Hepatocyte (in vitro differentiated cells): Measurements from ENCODE around the gene GFOD1. TPM values are rescaled to one million over a fixed set of nuclear protein-coding genes. Genes with fewer than 3 reads are reported as not detected.

Experiments used
- DNase-seq: peaks from one replicate; pipeline ENCODE4 v3.0.0-alpha.2; 2016; ENCODE audit warnings: low spot score
- H2AFZ ChIP-seq: fragments of 200-600 bp; sonication (generic); 2 replicates; pipeline ENCODE4 v1.6.0; 2016; ENCODE audit warnings: antibody characterized with exemption, mild to moderate bottlenecking
- H3K27ac ChIP-seq: fragments of 200-600 bp; sonication (generic); 2 replicates; pipeline ENCODE4 v1.5.1; 2016; ENCODE audit warnings: mild to moderate bottlenecking
- H3K27me3 ChIP-seq: fragments of 200-600 bp; sonication (generic); 2 replicates; pipeline ENCODE4 v1.6.1; 2016
- H3K36me3 ChIP-seq: fragments of 200-600 bp; sonication (generic); replicated peaks from 2 replicates; pipeline ENCODE4 v1.5.1; 2016; ENCODE audit warnings: low read depth; ENCODE audit not compliant: insufficient read depth
- H3K4me1 ChIP-seq: fragments of 200-600 bp; sonication (generic); 2 replicates; pipeline ENCODE4 v1.5.1; 2016; ENCODE audit warnings: mild to moderate bottlenecking, moderate library complexity; ENCODE audit not compliant: insufficient read depth
- H3K4me2 ChIP-seq: fragments of 200-600 bp; sonication (generic); 2 replicates; pipeline ENCODE4 v1.6.0; 2016
- H3K4me3 ChIP-seq: fragments of 200-600 bp; sonication (generic); 2 replicates; pipeline ENCODE4 v1.5.1; 2016; ENCODE audit warnings: mild to moderate bottlenecking
- H3K79me2 ChIP-seq: fragments of 200-600 bp; sonication (generic); 2 replicates; pipeline ENCODE4 v1.6.0; 2017; ENCODE audit warnings: mild to moderate bottlenecking
- H3K9me2 ChIP-seq: fragments of 200-600 bp; sonication (generic); replicated peaks from 2 replicates; pipeline ENCODE4 v1.6.0; 2017; ENCODE audit warnings: mild to moderate bottlenecking; ENCODE audit not compliant: insufficient read depth
- H3K9me3 ChIP-seq: fragments of 200-600 bp; sonication (generic); 2 replicates; pipeline ENCODE4 v1.5.1; 2016; ENCODE audit warnings: low read depth, mild to moderate bottlenecking
- H4K20me1 ChIP-seq: fragments of 200-600 bp; sonication (generic); 2 replicates; pipeline ENCODE4 v1.6.0; 2016; ENCODE audit warnings: mild to moderate bottlenecking; ENCODE audit not compliant: insufficient read depth, poor library complexity, severe bottlenecking
- EZH2 ChIP-seq: fragments of 200-600 bp; sonication (generic); IDR thresholded peaks from 2 replicates; pipeline ENCODE4 v1.6.1; 2016; ENCODE audit warnings: antibody characterized with exemption, mild to moderate bottlenecking, borderline replicate concordance
- EZH2phosphoT487 ChIP-seq: fragments of 200-600 bp; sonication (generic); IDR thresholded peaks from one replicate; pipeline ENCODE4 v1.6.1; 2018; ENCODE audit warnings: antibody characterized with exemption, mild to moderate bottlenecking, low read depth, moderate library complexity; ENCODE audit not compliant: unreplicated experiment, severe bottlenecking
- WGBS: methylation state at CpG from one replicate; pipeline ENCODE4 v1.1.6; 2016; ENCODE audit warnings: low lambda C conversion rate; ENCODE audit errors: missing lambda C conversion rate; 5-methylcytosine and 5-hydroxymethylcytosine counted together
- polyA plus RNA-seq: library from polyadenylated mRNA; unstranded; fragments of >200 nt; fragmentation: Nextera tagmentation; extraction: Ambion mirVana; gene quantifications from 2 replicates; pipeline ENCODE4 v1.2.1, GENCODE V29; 2016
- total RNA-seq: library from RNA; depleted of rRNA; stranded (reverse); fragments of >200 nt; gene quantifications from 2 replicates; pipeline ENCODE4 v1.2.3, GENCODE V29; 2014
- TF ChIP-seq, protein P1 (sequence below): fragments of 200-600 bp; sonication (generic); IDR thresholded peaks from 2 replicates; pipeline ENCODE4 v1.5.1; 2016; ENCODE audit warnings: antibody characterized with exemption, mild to moderate bottlenecking; ENCODE audit not compliant: poor library complexity

Gene GFOD1
- total and polyA plus RNA-seq, 2 experiments from 2014 or later: 2.8 to 3.5 TPM

DNA sequence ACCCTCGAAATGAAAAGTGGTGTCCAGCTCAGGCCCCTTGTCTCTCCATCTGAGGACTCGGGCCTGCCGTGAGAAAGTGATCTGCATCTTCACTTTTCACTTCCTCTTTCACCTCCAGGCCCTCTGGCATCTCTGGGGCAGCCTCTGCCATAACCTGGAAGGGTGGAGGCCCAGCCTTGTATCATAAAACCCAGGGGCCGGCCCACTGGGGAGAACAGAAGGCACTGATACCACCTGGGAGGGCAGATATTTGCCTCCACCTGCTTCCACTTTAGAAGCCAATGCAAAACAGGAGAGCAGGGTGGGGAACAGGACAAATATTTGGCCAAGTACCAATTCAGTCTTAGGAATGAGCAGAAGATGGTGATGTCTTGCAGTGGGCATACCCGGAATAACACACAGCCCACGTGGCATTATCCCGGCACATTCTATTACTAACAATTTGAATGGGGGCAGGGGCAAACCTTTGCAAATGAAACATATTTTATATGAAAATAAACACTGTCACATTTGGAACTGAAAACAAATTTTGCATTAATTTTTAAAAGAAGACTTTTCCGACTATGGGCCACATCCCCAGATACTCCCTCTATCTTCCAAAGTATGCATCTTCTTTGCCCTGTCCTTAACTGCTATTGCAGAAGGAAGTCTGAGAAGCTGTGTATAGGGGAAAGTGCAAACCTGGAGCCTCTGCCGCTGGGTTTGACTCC lies 89.9 kb downstream of the GFOD1 start:
- no peak overlapping the region for H3K4me2 ChIP-seq
- whole genome bisulfite sequencing: 75% methylated on average over 9 of the region's 9 CpGs
- H3K9me3 ChIP-seq: no peaks in the 10 kb centered on the region
- H3K4me3 ChIP-seq: no peak overlapping the region
- H4K20me1 ChIP-seq: no peaks in the 10 kb centered on the region
- no peak for DNase-seq
- no peak for TF ChIP-seq EZH2phosphoT487
- TF ChIP-seq, protein P1, sequence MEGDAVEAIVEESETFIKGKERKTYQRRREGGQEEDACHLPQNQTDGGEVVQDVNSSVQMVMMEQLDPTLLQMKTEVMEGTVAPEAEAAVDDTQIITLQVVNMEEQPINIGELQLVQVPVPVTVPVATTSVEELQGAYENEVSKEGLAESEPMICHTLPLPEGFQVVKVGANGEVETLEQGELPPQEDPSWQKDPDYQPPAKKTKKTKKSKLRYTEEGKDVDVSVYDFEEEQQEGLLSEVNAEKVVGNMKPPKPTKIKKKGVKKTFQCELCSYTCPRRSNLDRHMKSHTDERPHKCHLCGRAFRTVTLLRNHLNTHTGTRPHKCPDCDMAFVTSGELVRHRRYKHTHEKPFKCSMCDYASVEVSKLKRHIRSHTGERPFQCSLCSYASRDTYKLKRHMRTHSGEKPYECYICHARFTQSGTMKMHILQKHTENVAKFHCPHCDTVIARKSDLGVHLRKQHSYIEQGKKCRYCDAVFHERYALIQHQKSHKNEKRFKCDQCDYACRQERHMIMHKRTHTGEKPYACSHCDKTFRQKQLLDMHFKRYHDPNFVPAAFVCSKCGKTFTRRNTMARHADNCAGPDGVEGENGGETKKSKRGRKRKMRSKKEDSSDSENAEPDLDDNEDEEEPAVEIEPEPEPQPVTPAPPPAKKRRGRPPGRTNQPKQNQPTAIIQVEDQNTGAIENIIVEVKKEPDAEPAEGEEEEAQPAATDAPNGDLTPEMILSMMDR: peak; percentile 31
- no peak for TF ChIP-seq EZH2
- no peak overlapping the region for H2AFZ ChIP-seq
- no peaks in the 10 kb centered on the region for H3K79me2 ChIP-seq
- H3K4me1 ChIP-seq: peaks cover 11% of the 10 kb centered on the region
- H3K27ac ChIP-seq: no peak overlapping the region
- H3K36me3 ChIP-seq: no peaks in the 10 kb centered on the region
- H3K27me3 ChIP-seq: no peaks in the 10 kb centered on the region
- no peaks in the 10 kb centered on the region for H3K9me2 ChIP-seq

- 86% methylated on average over 3 of the region's 3 CpGs for WGBS
Observed at GRCh38 chr6:13396241-13396792, 91.1 kb downstream of the GFOD1 start.

DNA sequence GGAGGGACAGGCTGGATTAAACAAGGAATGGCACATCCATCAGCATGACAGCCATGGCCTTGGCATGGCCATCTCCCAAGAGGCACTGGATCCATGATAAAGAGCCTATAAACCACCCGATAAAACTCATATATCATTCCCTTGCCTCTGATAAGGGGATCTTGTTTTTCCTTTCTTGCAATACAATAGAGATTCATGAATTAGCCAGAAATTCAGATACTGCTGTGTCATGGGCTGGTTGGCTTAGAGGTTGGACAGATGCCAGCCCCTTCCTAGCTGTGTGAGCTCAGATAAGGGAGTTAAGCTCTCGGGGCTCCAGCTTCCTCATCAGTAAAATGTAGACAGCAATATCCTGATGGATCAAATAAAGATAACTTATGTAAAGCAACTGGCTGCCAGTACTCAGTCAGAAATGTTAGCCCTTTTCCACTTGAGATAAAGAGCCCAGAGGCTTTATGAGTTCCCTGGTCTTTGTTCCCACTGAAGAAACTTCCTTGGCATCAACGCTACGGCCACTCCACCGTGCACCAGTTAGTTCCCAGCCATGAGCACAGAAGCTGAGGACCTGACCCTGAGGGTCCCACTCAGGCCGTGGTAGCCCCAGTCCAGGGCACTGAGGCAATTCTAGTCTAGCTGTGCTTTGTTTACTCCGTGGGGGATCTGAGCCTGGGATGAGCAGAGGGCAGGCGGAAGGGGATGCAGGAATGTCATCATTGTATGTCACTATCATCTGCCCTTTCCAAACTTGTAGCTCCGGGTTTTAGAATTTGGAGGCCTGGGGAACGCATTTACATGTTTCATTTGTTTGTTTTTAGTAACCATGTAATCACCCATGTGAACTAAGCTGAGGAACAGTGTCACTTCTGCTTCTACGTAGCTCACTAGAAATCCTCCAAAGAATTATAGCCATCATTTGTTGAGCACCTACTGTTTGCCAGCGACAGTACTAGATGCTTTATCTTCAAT lies 91.8 kb downstream of the GFOD1 start:
- no peak for TF ChIP-seq EZH2phosphoT487
- TF ChIP-seq, protein P1: no peak
- no peak for TF ChIP-seq EZH2
- Histone ChIP-seq H3K9me2 (no peaks in the 10 kb centered on the region), H2AFZ (no peak overlapping the region), H3K27me3 (no peaks in the 10 kb centered on the region), H3K4me3 (no peak overlapping the region), H4K20me1 (no peaks in the 10 kb centered on the region), H3K27ac (no peak overlapping the region), H3K4me2 (no peak overlapping the region), H3K36me3 (no peaks in the 10 kb centered on the region), H3K9me3 (no peaks in the 10 kb centered on the region), H3K79me2 (no peaks in the 10 kb centered on the region), H3K4me1 (peaks cover 11% of the 10 kb centered on the region)
- peak; percentile 58 for DNase-seq
- 54% methylated on average over 12 of the region's 12 CpGs for WGBS

More at GRCh38 chr6:13396241-13396792, 91.1 kb downstream of the GFOD1 start:
- no peak overlapping the region for H3K4me3 ChIP-seq
- no peaks in the 10 kb centered on the region for H3K79me2 ChIP-seq
- H3K27ac ChIP-seq: no peak overlapping the region
- peaks cover 11% of the 10 kb centered on the region for H3K4me1 ChIP-seq
- H3K36me3 ChIP-seq: no peaks in the 10 kb centered on the region
- H2AFZ ChIP-seq: no peak overlapping the region
- no peaks in the 10 kb centered on the region for H3K9me2 ChIP-seq
- H3K27me3 ChIP-seq: no peaks in the 10 kb centered on the region
- TF ChIP-seq, protein P1: no peak
- no peak for TF ChIP-seq EZH2phosphoT487
- TF ChIP-seq EZH2: no peak
- no peaks in the 10 kb centered on the region for H4K20me1 ChIP-seq
- H3K9me3 ChIP-seq: no peaks in the 10 kb centered on the region
- H3K4me2 ChIP-seq: no peak overlapping the region
- DNase-seq: no peak
